A549 (cell line): ENCODE data around the gene TTR. TPM values are rescaled to one million over a fixed set of nuclear protein-coding genes. Genes with fewer than 3 reads are reported as not detected.

Source experiments
- ATAC-seq, 2 experiments: fragments of 200-7000 bp in 1 of 2; fragments of >200 bp in 1 of 2; cut with Nextera tagmentation in 1 of 2; cut with Tn5 transposase in 1 of 2; 3 replicates each; pipeline versions ENCODE4 v1.8.0 to v1.9.1; 2018 to 2020; ENCODE audit warnings: mild to moderate bottlenecking in 1 of 2, moderate library complexity in 1 of 2
- CTCF ChIA-PET: fragments of 300-600 bp; sonication (Branson Sonifier 250); formaldehyde crosslinking; extraction: SDS; loops from one replicate; lab custom pipeline; 2021; ENCODE audit warnings: antibody characterized with exemption, inconsistent platforms; lab: Yijun Ruan, JAX
- POLR2A ChIA-PET: fragments of 350-600 bp; formaldehyde crosslinking; extraction: SDS; loops from one replicate; lab custom pipeline; 2021; ENCODE audit warnings: antibody characterized with exemption, inconsistent platforms; lab: Yijun Ruan, JAX
- DNase-seq, 2 experiments: peaks; one replicate each; pipeline versions ENCODE4 v3.0.0 to v3.0.0-alpha.2; 2011 to 2016; ENCODE audit warnings: low read depth in 1 of 2, low spot score in 1 of 2
- FAIRE-seq: peaks from 2 replicates; lab custom pipeline; 2011; peaks lifted over from hg19 to GRCh38; lab: Jason Lieb, UNC
- H3K27ac ChIP-seq, 2 experiments: fragments of >200 bp; sonication (Bioruptor Twin); formaldehyde crosslinking; 3 replicates each; pipeline ENCODE4 v1.5.1; 2016 to 2017
- H3K4me1 ChIP-seq: fragments of >200 bp; sonication (Bioruptor Twin); formaldehyde crosslinking; 3 replicates; pipeline ENCODE4 v1.6.1; 2016
- H3K4me2 ChIP-seq: fragments of >200 bp; sonication (Bioruptor Twin); formaldehyde crosslinking; 3 replicates; pipeline ENCODE4 v1.6.1; 2016
- H3K4me3 ChIP-seq: fragments of >200 bp; sonication (Bioruptor Twin); formaldehyde crosslinking; 3 replicates; pipeline ENCODE4 v1.5.1; 2016
- H3K9me3 ChIP-seq: fragments of >200 bp; sonication (Bioruptor Twin); formaldehyde crosslinking; 3 replicates; pipeline ENCODE4 v1.6.1; 2016
- CBX2 ChIP-seq: fragments of 200-600 bp; sonication (generic); IDR thresholded peaks from 2 replicates; pipeline ENCODE4 v1.6.1; 2016; ENCODE audit warnings: low read depth, mild to moderate bottlenecking, borderline replicate concordance
- CBX8 ChIP-seq: fragments of 200-600 bp; sonication (generic); IDR thresholded peaks from 2 replicates; pipeline ENCODE4 v1.6.1; 2016
- CEBPB ChIP-seq, 2 experiments: fragments of >200 bp in 1 of 2; sonication (Bioruptor Twin) in 1 of 2; formaldehyde crosslinking in 1 of 2; IDR thresholded peaks; 2 replicates each; pipeline ENCODE4 v1.6.1; 2012 to 2016
- EHMT2 ChIP-seq: fragments of 200-600 bp; sonication (generic); IDR thresholded peaks from 2 replicates; pipeline ENCODE4 v1.6.1; 2016; ENCODE audit warnings: antibody characterized with exemption, low read depth, mild to moderate bottlenecking, moderate library complexity
- ESRRA ChIP-seq: fragments of 150-350 bp; IDR thresholded peaks from 2 replicates; pipeline ENCODE4 v1.6.1; 2014; ENCODE audit warnings: mild to moderate bottlenecking, low read length, borderline replicate concordance
- FOSL2 ChIP-seq, 2 experiments: fragments of 450-650 bp in 1 of 2; fragments of >200 bp in 1 of 2; sonication (Bioruptor Twin) in 1 of 2; formaldehyde crosslinking; IDR thresholded peaks; 2 replicates each; pipeline versions ENCODE4 v1.5.0 to v1.6.1; 2016 to 2020; ENCODE audit warnings: mild to moderate bottlenecking in 1 of 2, moderate library complexity in 1 of 2
- FOXS1 ChIP-seq: fragments of 250-450 bp; sonication (Bioruptor Pico); IDR thresholded peaks from 2 replicates; pipeline ENCODE4 v1.5.0; 2020; ENCODE audit warnings: mild to moderate bottlenecking, moderate library complexity
- GATA3 ChIP-seq: IDR thresholded peaks from 2 replicates; pipeline ENCODE4 v1.6.1; 2012; ENCODE audit warnings: borderline replicate concordance
- HDAC2 ChIP-seq: fragments of 200-600 bp; sonication (generic); IDR thresholded peaks from 2 replicates; pipeline ENCODE4 v1.6.1; 2016
- HEYL ChIP-seq: fragments of 250-450 bp; sonication (Bioruptor Pico); IDR thresholded peaks from 2 replicates; pipeline ENCODE4 v1.8.0; 2021; ENCODE audit warnings: mild to moderate bottlenecking, moderate library complexity
- HOXA7 ChIP-seq: fragments of 250-450 bp; sonication (Bioruptor Pico); IDR thresholded peaks from 2 replicates; pipeline ENCODE4 v1.5.0; 2020; ENCODE audit warnings: mild to moderate bottlenecking, moderate library complexity
- HOXB13 ChIP-seq: fragments of 250-450 bp; sonication (Bioruptor Pico); IDR thresholded peaks from 2 replicates; pipeline ENCODE4 v1.5.0; 2020; ENCODE audit warnings: low read depth, mild to moderate bottlenecking, moderate library complexity
- JUNB ChIP-seq: fragments of >200 bp; sonication (Bioruptor Twin); formaldehyde crosslinking; IDR thresholded peaks from 2 replicates; pipeline ENCODE4 v1.6.1; 2016
- KDM5A ChIP-seq: fragments of 200-600 bp; sonication (generic); IDR thresholded peaks from 2 replicates; pipeline ENCODE4 v1.6.1; 2016; ENCODE audit warnings: antibody characterized with exemption, mild to moderate bottlenecking
- NFE2L2 ChIP-seq: fragments of 150-350 bp; conservative IDR thresholded peaks from 2 replicates; pipeline ENCODE4 v1.6.1; 2014; ENCODE audit warnings: low read length
- NPAS2 ChIP-seq: fragments of 250-450 bp; sonication (Bioruptor Pico); IDR thresholded peaks from 2 replicates; pipeline ENCODE4 v1.8.0; 2022; ENCODE audit warnings: mild to moderate bottlenecking, moderate library complexity, borderline replicate concordance
- PHF8 ChIP-seq: fragments of 200-600 bp; sonication (generic); IDR thresholded peaks from 2 replicates; pipeline ENCODE4 v1.6.1; 2016; ENCODE audit warnings: low read depth, mild to moderate bottlenecking, antibody characterized with exemption, moderate library complexity, borderline replicate concordance
- POLR2AphosphoS2 ChIP-seq: conservative IDR thresholded peaks from 2 replicates; pipeline ENCODE4 v1.6.1; 2012; ENCODE audit warnings: low read length, improper control_type of control experiment, inconsistent platforms
- RARB ChIP-seq: fragments of 250-450 bp; sonication (Bioruptor Pico); IDR thresholded peaks from 2 replicates; pipeline ENCODE4 v1.8.0; 2021; ENCODE audit warnings: mild to moderate bottlenecking, moderate library complexity
- RFX5 ChIP-seq: fragments of 450-650 bp; IDR thresholded peaks from 2 replicates; pipeline ENCODE4 v1.7.1; 2014; ENCODE audit warnings: antibody characterized with exemption, mild to moderate bottlenecking, moderate library complexity
- RNF2 ChIP-seq: fragments of 200-600 bp; sonication (generic); IDR thresholded peaks from 2 replicates; pipeline ENCODE4 v1.6.1; 2016; ENCODE audit warnings: low read depth, mild to moderate bottlenecking, antibody characterized with exemption, moderate library complexity, borderline replicate concordance
- TFCP2L1 ChIP-seq: fragments of 250-450 bp; sonication (Bioruptor Pico); IDR thresholded peaks from 2 replicates; pipeline ENCODE4 v1.5.0; 2021; ENCODE audit warnings: mild to moderate bottlenecking
- ZC3H11A ChIP-seq: fragments of 450-650 bp; IDR thresholded peaks from 2 replicates; pipeline ENCODE4 v1.6.1; 2014; ENCODE audit warnings: antibody characterized with exemption, mild to moderate bottlenecking
- ZSCAN20 ChIP-seq: fragments of 250-450 bp; sonication (Bioruptor Pico); IDR thresholded peaks from 2 replicates; pipeline ENCODE4 v1.8.0; 2022; ENCODE audit warnings: mild to moderate bottlenecking, moderate library complexity
- whole genome bisulfite sequencing: methylation state at CpG from one replicate; pipeline ENCODE4 v1.1.6; 2017; ENCODE audit errors: missing lambda C conversion rate; 5-methylcytosine and 5-hydroxymethylcytosine counted together
- polyA plus RNA-seq, 4 experiments: library from polyadenylated mRNA; depleted of rRNA in 3 of 4; stranded (reverse); fragments of >200 nt; fragmentation: RNase III in 1 of 4; extraction: RNeasy Plus Mini Kit Qiagen cat#74134 plus additional on column Dnase treatment in 1 of 4; gene quantifications; 2 replicates in 3 of 4; 3 replicates in 1 of 4; pipeline ENCODE4 v1.2.3, GENCODE V29; 2011 to 2017
- TF ChIP-seq, protein P1 (sequence below): IDR thresholded peaks from 2 replicates; pipeline ENCODE4 v1.6.1; 2012
- TF ChIP-seq, protein P2 (sequence below): fragments of 150-350 bp; IDR thresholded peaks from 2 replicates; pipeline ENCODE4 v1.6.1; 2014; ENCODE audit warnings: low read depth, mild to moderate bottlenecking, low read length
- TF ChIP-seq, protein P3 (sequence below): IDR thresholded peaks from 2 replicates; pipeline ENCODE4 v1.6.1; 2012
- TF ChIP-seq, protein P4 (sequence below): fragments of 450-650 bp; IDR thresholded peaks from 2 replicates; pipeline ENCODE4 v1.6.1; 2014; ENCODE audit warnings: antibody characterized with exemption
- TF ChIP-seq, protein P5 (sequence below): IDR thresholded peaks from 2 replicates; pipeline ENCODE4 v1.6.1; 2012; ENCODE audit warnings: low read depth, borderline replicate concordance
- TF ChIP-seq, protein P6 (sequence below): fragments of 250-450 bp; sonication (Bioruptor Pico); IDR thresholded peaks from 2 replicates; pipeline ENCODE4 v1.5.0; 2021; ENCODE audit warnings: mild to moderate bottlenecking, moderate library complexity, borderline replicate concordance

The TTR gene
- polyA plus RNA-seq, 2 of the 4 experiments (the other 2 are of a cell fraction) = 0.18 to 0.28 TPM

DNA sequence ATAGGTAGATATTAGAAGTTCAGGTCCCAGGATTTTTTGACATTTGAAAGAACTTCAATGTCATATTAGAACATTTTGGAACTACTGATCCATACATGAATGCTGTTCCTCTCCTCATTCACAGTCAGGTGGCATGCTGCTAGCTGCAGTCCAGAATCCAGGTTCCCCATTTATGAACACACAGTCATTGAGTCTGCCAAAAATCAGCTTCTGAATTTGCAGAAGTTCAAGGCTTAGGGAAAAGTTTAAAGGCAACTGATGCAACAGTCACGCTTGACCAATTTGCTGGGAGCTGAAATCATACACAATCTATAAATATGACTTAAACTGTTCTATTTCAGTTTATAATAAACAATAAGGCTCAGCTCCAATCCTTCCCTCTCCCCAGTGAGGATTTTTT, 17.3 kb upstream of the TTR start:
- H3K4me1 ChIP-seq = no peaks in the 10 kb centered on the region
- H3K9me3 ChIP-seq = no peaks in the 10 kb centered on the region
- no peak overlapping the region for H3K27ac ChIP-seq
- TF ChIP-seq HEYL (CRISPR knock-in tag) (no peak), RNF2 (no peak), FOSL2 (IDR thresholded peaks at IDR 0.05) (no peak), FOSL2 (CRISPR knock-in tag; IDR thresholded peaks at IDR 0.05) (no peak), POLR2AphosphoS2 (no peak), KDM5A (no peak), NPAS2 (no peak), HOXB13 (CRISPR knock-in tag) (no peak), CEBPB (IDR thresholded peaks at IDR 0.05) (no peak), ESRRA (no peak), JUNB (no peak), ZSCAN20 (CRISPR knock-in tag) (no peak), FOXS1 (CRISPR knock-in tag) (no peak), ZC3H11A (no peak), TFCP2L1 (no peak)
- TF ChIP-seq, protein P1, sequence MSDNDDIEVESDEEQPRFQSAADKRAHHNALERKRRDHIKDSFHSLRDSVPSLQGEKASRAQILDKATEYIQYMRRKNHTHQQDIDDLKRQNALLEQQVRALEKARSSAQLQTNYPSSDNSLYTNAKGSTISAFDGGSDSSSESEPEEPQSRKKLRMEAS = no peak
- TF ChIP-seq, protein P2, sequence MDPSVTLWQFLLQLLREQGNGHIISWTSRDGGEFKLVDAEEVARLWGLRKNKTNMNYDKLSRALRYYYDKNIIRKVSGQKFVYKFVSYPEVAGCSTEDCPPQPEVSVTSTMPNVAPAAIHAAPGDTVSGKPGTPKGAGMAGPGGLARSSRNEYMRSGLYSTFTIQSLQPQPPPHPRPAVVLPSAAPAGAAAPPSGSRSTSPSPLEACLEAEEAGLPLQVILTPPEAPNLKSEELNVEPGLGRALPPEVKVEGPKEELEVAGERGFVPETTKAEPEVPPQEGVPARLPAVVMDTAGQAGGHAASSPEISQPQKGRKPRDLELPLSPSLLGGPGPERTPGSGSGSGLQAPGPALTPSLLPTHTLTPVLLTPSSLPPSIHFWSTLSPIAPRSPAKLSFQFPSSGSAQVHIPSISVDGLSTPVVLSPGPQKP = no peak
- TF ChIP-seq, protein P3, sequence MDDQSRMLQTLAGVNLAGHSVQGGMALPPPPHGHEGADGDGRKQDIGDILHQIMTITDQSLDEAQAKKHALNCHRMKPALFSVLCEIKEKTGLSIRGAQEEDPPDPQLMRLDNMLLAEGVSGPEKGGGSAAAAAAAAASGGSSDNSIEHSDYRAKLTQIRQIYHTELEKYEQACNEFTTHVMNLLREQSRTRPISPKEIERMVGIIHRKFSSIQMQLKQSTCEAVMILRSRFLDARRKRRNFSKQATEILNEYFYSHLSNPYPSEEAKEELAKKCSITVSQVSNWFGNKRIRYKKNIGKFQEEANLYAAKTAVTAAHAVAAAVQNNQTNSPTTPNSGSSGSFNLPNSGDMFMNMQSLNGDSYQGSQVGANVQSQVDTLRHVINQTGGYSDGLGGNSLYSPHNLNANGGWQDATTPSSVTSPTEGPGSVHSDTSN = no peak
- TF ChIP-seq, protein P4, sequence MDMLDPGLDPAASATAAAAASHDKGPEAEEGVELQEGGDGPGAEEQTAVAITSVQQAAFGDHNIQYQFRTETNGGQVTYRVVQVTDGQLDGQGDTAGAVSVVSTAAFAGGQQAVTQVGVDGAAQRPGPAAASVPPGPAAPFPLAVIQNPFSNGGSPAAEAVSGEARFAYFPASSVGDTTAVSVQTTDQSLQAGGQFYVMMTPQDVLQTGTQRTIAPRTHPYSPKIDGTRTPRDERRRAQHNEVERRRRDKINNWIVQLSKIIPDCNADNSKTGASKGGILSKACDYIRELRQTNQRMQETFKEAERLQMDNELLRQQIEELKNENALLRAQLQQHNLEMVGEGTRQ = no peak
- TF ChIP-seq, protein P5, sequence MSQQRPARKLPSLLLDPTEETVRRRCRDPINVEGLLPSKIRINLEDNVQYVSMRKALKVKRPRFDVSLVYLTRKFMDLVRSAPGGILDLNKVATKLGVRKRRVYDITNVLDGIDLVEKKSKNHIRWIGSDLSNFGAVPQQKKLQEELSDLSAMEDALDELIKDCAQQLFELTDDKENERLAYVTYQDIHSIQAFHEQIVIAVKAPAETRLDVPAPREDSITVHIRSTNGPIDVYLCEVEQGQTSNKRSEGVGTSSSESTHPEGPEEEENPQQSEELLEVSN = no peak
- FAIRE-seq (no peak), ATAC-seq (no peak), DNase-seq (no peak)
- no peak overlapping the region for H3K4me2 ChIP-seq
- 81% methylated on average over 1 of the region's 1 CpG for WGBS
- H3K4me3 ChIP-seq = no peak overlapping the region
- ChIA-PET POLR2A (no interaction called here), CTCF (interaction anchor here (0.5 to 3.2 kb wide), 4 partner anchors 10 to 149 kb away, joined by 3 to 15 read pairs (median 6); no protein-coding TSS in a partner anchor)

DNA sequence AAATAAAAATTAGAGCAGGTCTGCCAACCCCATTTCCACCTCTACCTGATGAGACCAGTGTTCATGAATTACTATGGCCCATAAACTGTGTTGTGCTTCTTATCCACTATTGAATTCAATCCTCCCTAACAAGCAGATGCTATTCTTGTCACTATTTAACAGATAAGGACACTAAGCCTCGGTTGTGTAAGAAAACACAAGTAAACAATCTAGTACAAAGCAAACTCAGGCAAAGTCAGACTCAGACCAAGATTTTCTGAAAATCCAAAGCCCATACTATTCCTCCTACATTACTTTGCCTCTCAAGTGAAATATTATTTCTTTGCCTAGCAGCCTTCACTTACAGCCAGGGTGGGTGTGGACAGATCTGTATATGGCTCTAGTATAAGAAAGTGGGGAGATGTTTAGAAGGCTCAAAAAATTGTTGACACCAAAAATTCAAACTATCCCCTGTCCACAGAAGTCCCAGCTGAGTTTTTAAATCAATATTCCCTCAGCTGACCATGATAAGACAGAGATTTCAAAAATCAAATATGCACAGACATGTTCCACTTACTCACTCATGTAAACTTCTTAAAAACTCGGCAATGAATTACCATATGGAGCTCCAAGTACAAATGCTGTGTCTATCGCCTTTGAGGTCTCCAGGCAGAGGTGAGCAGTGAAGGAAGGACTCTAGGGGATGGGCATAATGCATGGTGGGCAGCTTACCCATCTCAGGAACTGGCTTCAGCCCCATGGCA, 16.0 kb upstream of the TTR start:
- DNase-seq (no peak), FAIRE-seq (no peak), ATAC-seq (no peak)
- Histone ChIP-seq H3K4me3 (no peak overlapping the region), H3K27ac (no peak overlapping the region), H3K4me1 (no peaks in the 10 kb centered on the region), H3K4me2 (no peak overlapping the region), H3K9me3 (no peaks in the 10 kb centered on the region)
- ChIA-PET POLR2A (no interaction called here), CTCF (interaction anchor here (1.5 kb wide), 1 partner anchor 12 kb away, joined by 4 read pairs; no protein-coding TSS in a partner anchor)
- TF ChIP-seq, protein P1 = no peak
- TF ChIP-seq, protein P6, sequence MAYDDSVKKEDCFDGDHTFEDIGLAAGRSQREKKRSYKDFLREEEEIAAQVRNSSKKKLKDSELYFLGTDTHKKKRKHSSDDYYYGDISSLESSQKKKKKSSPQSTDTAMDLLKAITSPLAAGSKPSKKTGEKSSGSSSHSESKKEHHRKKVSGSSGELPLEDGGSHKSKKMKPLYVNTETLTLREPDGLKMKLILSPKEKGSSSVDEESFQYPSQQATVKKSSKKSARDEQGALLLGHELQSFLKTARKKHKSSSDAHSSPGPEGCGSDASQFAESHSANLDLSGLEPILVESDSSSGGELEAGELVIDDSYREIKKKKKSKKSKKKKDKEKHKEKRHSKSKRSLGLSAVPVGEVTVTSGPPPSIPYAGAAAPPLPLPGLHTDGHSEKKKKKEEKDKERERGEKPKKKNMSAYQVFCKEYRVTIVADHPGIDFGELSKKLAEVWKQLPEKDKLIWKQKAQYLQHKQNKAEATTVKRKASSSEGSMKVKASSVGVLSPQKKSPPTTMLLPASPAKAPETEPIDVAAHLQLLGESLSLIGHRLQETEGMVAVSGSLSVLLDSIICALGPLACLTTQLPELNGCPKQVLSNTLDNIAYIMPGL = no peak
- TF ChIP-seq GATA3 = no peak
- TF ChIP-seq EHMT2 = no peak
- TF ChIP-seq, protein P5 = no peak
- no peak for TF ChIP-seq KDM5A
- TF ChIP-seq NFE2L2 = no peak
- TF ChIP-seq CBX2 = no peak
- TF ChIP-seq RARB (CRISPR knock-in tag) = no peak
- TF ChIP-seq HDAC2 = no peak
- no peak for TF ChIP-seq JUNB
- no peak for TF ChIP-seq RNF2
- TF ChIP-seq PHF8 = no peak
- TF ChIP-seq CBX8 = no peak
- no peak for TF ChIP-seq NPAS2
- TF ChIP-seq HOXA7 (CRISPR knock-in tag) = no peak
- no peak for TF ChIP-seq RFX5
- 15% methylated on average over 3 of the region's 3 CpGs for WGBS
